DND-41 (cell line): Measurements from ENCODE around the gene TEAD1.

Experiments used
- CTCF ChIP-seq: IDR thresholded peaks from 2 replicates; pipeline ENCODE4 v1.5.1; 2012; ENCODE audit warnings: borderline replicate concordance, low read length, moderate library complexity, mild to moderate bottlenecking; ENCODE audit not compliant: poor library complexity, severe bottlenecking; ENCODE audit errors: extremely low read depth
- EZH2 ChIP-seq: IDR thresholded peaks from 3 replicates; pipeline ENCODE4 v1.6.1; 2012; ENCODE audit warnings: borderline replicate concordance, low read depth, mild to moderate bottlenecking, moderate library complexity, low read length, inconsistent platforms; ENCODE audit not compliant: severe bottlenecking

GRCh38 chr11:12743834-12744449 is 69.7 kb downstream of the TEAD1 start:
- TF ChIP-seq CTCF = no peak
- no peak for TF ChIP-seq EZH2
